SK-N-SH (cell line): ENCODE measurements around the gene PRUNE1. TPM values are rescaled to one million over a fixed set of nuclear protein-coding genes. Genes with fewer than 3 reads are reported as not detected.

Experiments used
- CTCF ChIA-PET: fragments of 300-600, 350-600 bp; formaldehyde crosslinking; extraction: SDS; loops from one replicate; lab custom pipeline; 2021; lab: Yijun Ruan, JAX
- POLR2A ChIA-PET: fragments of 350-600 bp; sonication (Branson Sonifier 250); formaldehyde crosslinking; extraction: SDS; loops from one replicate; lab custom pipeline; 2020; ENCODE audit warnings: antibody characterized with exemption, inconsistent platforms; lab: Yijun Ruan, JAX
- DNase-seq: peaks from one replicate; pipeline ENCODE4 v3.0.0; 2012
- H2AFZ ChIP-seq: fragments of 200-600 bp; sonication (generic); 2 replicates; pipeline ENCODE4 v1.8.1; 2016; ENCODE audit warnings: antibody characterized with exemption, mild to moderate bottlenecking, low read depth
- H3F3A ChIP-seq: fragments of 200-600 bp; sonication (generic); replicated peaks from 2 replicates; pipeline ENCODE3; 2016; ENCODE audit warnings: antibody characterized with exemption, mild to moderate bottlenecking; ENCODE audit not compliant: insufficient read depth
- H3K27ac ChIP-seq, 2 experiments: fragments of 200-500 bp in 1 of 2; fragments of 200-600 bp in 1 of 2; sonication (Bioruptor generic) in 1 of 2; sonication (generic), shearing (Covaris generic) in 1 of 2; 2 replicates each; pipeline versions ENCODE4 v1.5.1 to v1.6.1; 2014 to 2016; ENCODE audit warnings: low read depth in 2 of 2, inconsistent platforms in 1 of 2, low read length in 1 of 2, mild to moderate bottlenecking in 1 of 2, mixed read lengths in 1 of 2
- H3K27me3 ChIP-seq: fragments of 200-600 bp; sonication (generic), shearing (Covaris generic); 2 replicates; pipeline ENCODE4 v1.6.1; 2016; ENCODE audit warnings: mixed run types; ENCODE audit not compliant: insufficient read depth
- H3K36me3 ChIP-seq, 2 experiments: fragments of 200-500 bp in 1 of 2; fragments of 200-600 bp in 1 of 2; sonication (Bioruptor generic) in 1 of 2; sonication (generic) in 1 of 2; replicated peaks in 1 of 2; 2 replicates each; pipeline versions ENCODE3 to v1.5.1; 2014 to 2016; ENCODE audit warnings: low read length in 1 of 2, mild to moderate bottlenecking in 1 of 2; ENCODE audit not compliant: insufficient read depth in 2 of 2, control insufficient read depth in 1 of 2
- H3K4me1 ChIP-seq, 2 experiments: fragments of 200-500 bp in 1 of 2; fragments of 200-600 bp in 1 of 2; sonication (Bioruptor generic) in 1 of 2; sonication (generic), shearing (Covaris generic) in 1 of 2; 2 replicates each; pipeline versions ENCODE4 v1.5.1 to v1.6.1; 2014 to 2016; ENCODE audit warnings: low read depth in 1 of 2, low read length in 1 of 2, mixed run types in 1 of 2; ENCODE audit not compliant: insufficient read depth in 2 of 2, control insufficient read depth in 1 of 2
- H3K4me2 ChIP-seq: fragments of 200-600 bp; sonication (generic), shearing (Covaris generic); 2 replicates; pipeline ENCODE4 v1.6.1; 2017; ENCODE audit warnings: mixed run types
- H3K4me3 ChIP-seq, 2 experiments: fragments of 200-500 bp in 1 of 2; fragments of 200-600 bp in 1 of 2; sonication (Bioruptor generic) in 1 of 2; sonication (generic), shearing (Covaris generic) in 1 of 2; 2 replicates each; pipeline versions ENCODE4 v1.5.1 to v1.8.1; 2014 to 2016; ENCODE audit warnings: low read depth in 2 of 2, inconsistent platforms in 1 of 2, low read length in 1 of 2, mild to moderate bottlenecking in 1 of 2, mixed read lengths in 1 of 2, moderate library complexity in 1 of 2
- H3K79me2 ChIP-seq: fragments of 200-600 bp; sonication (generic); 2 replicates; pipeline ENCODE4 v1.8.1; 2017; ENCODE audit warnings: mild to moderate bottlenecking; ENCODE audit not compliant: insufficient read depth
- H3K9ac ChIP-seq: fragments of 200-600 bp; sonication (generic); 2 replicates; pipeline ENCODE4 v1.6.1; 2017; ENCODE audit warnings: mixed run types
- H3K9me2 ChIP-seq: fragments of 200-600 bp; sonication (generic); 2 replicates; pipeline ENCODE4 v1.6.1; 2017; ENCODE audit warnings: mixed run types
- H3K9me3 ChIP-seq: fragments of 200-600 bp; sonication (generic); 2 replicates; pipeline ENCODE4 v1.6.1; 2017; ENCODE audit warnings: mixed run types, mild to moderate bottlenecking, moderate library complexity
- H4K20me1 ChIP-seq: fragments of 200-600 bp; sonication (generic); 2 replicates; pipeline ENCODE4 v1.6.1; 2017; ENCODE audit warnings: mild to moderate bottlenecking, mixed run types; ENCODE audit not compliant: insufficient read depth
- CHD2 ChIP-seq: fragments of 150-350 bp; IDR thresholded peaks from 2 replicates; pipeline ENCODE4 v1.6.1; 2018; ENCODE audit warnings: low read length; ENCODE audit not compliant: partially characterized antibody
- ELF1 ChIP-seq: IDR thresholded peaks from 2 replicates; pipeline ENCODE4 v1.4.0; 2012
- EP300 ChIP-seq, 2 experiments: IDR thresholded peaks; 2 replicates each; pipeline versions ENCODE4 v1.4.0 to v1.6.1; 2012; ENCODE audit warnings: borderline replicate concordance in 1 of 2, low read depth in 1 of 2, low read length in 1 of 2
- FOXM1 ChIP-seq: IDR thresholded peaks from 2 replicates; pipeline ENCODE4 v1.4.0; 2012; ENCODE audit warnings: low read depth, mild to moderate bottlenecking
- GABPA ChIP-seq: IDR thresholded peaks from 2 replicates; pipeline ENCODE4 v1.4.0; 2012; ENCODE audit warnings: low read depth, mild to moderate bottlenecking
- GATA2 ChIP-seq: sonication (generic); formaldehyde crosslinking; IDR thresholded peaks from 2 replicates; pipeline ENCODE4 v1.5.0; 2020; ENCODE audit warnings: mild to moderate bottlenecking, missing genetic modification reagents
- MEF2A ChIP-seq: IDR thresholded peaks from 2 replicates; pipeline ENCODE4 v1.4.0; 2012; ENCODE audit warnings: low read depth, borderline replicate concordance
- MXI1 ChIP-seq: IDR thresholded peaks from 2 replicates; pipeline ENCODE4 v1.6.1; 2012; ENCODE audit warnings: mild to moderate bottlenecking, low read depth, low read length, improper control_type of control experiment
- NFIC ChIP-seq: IDR thresholded peaks from 2 replicates; pipeline ENCODE4 v1.4.0; 2012; ENCODE audit warnings: borderline replicate concordance
- NRF1 ChIP-seq: IDR thresholded peaks from 2 replicates; pipeline ENCODE4 v1.6.1; 2012; ENCODE audit warnings: low read depth, mild to moderate bottlenecking, low read length
- POLR2AphosphoS5 ChIP-seq: IDR thresholded peaks from 2 replicates; pipeline ENCODE4 v1.6.1; 2012; ENCODE audit warnings: low read depth, low read length
- RAD21 ChIP-seq: IDR thresholded peaks from 2 replicates; pipeline ENCODE4 v1.6.1; 2012; ENCODE audit warnings: mild to moderate bottlenecking, low read length
- RCOR1 ChIP-seq: fragments of 150-350 bp; IDR thresholded peaks from 2 replicates; pipeline ENCODE4 v1.6.1; 2017; ENCODE audit warnings: antibody characterized with exemption, low read length
- RFX5 ChIP-seq: IDR thresholded peaks from 2 replicates; pipeline ENCODE4 v1.6.1; 2012; ENCODE audit warnings: mild to moderate bottlenecking, improper control_type of control experiment, low read length
- SMC3 ChIP-seq: IDR thresholded peaks from 2 replicates; pipeline ENCODE4 v1.6.1; 2012; ENCODE audit warnings: low read depth, low read length, improper control_type of control experiment
- TAF1 ChIP-seq: IDR thresholded peaks from 2 replicates; pipeline ENCODE4 v1.6.1; 2012; ENCODE audit warnings: low read depth, mild to moderate bottlenecking, low read length, moderate library complexity, borderline replicate concordance
- TCF12 ChIP-seq: IDR thresholded peaks from 2 replicates; pipeline ENCODE4 v1.4.0; 2012
- TEAD4 ChIP-seq: IDR thresholded peaks from 2 replicates; pipeline ENCODE4 v1.4.0; 2012; ENCODE audit warnings: mild to moderate bottlenecking, borderline replicate concordance; ENCODE audit not compliant: insufficient read depth
- YY1 ChIP-seq: IDR thresholded peaks from 2 replicates; pipeline ENCODE4 v1.4.0; 2012; ENCODE audit warnings: low read depth, mild to moderate bottlenecking
- WGBS: methylation state at CpG from one replicate; pipeline ENCODE4 v1.1.6; 2017; ENCODE audit warnings: low lambda C conversion rate; 5-methylcytosine and 5-hydroxymethylcytosine counted together
- polyA plus RNA-seq, 3 experiments: library from polyadenylated mRNA; depleted of rRNA; stranded (reverse); fragments of >200 nt; gene quantifications; 2 replicates each; pipeline ENCODE4 v1.2.3, GENCODE V29; 2012
- TF ChIP-seq, protein P1 (sequence below): fragments of 200-600 bp; sonication (generic); IDR thresholded peaks from 2 replicates; pipeline ENCODE4 v1.6.1; 2017; ENCODE audit warnings: antibody characterized with exemption, mild to moderate bottlenecking, moderate library complexity
- TF ChIP-seq, protein P2 (sequence below): IDR thresholded peaks from 2 replicates; pipeline ENCODE4 v1.4.0; 2012; ENCODE audit warnings: low read depth
- TF ChIP-seq, protein P3 (sequence below): IDR thresholded peaks from 2 replicates; pipeline ENCODE4 v1.4.0; 2012; ENCODE audit warnings: low read depth, borderline replicate concordance

Gene PRUNE1
- polyA plus RNA-seq, 1 of the 3 experiments (the other 2 are of a cell fraction), result 7.3 TPM

DNA sequence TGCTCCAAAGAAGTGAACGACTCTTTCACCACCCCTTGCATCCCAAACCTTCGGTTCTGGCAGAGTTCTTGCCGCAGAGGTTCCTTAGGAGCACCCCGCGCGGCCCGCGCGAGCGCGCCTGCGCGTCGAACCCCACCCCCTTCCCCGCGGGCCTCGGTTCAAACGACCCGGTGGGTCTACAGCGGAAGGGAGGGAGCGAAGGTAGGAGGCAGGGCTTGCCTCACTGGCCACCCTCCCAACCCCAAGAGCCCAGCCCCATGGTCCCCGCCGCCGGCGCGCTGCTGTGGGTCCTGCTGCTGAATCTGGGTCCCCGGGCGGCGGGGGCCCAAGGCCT, 39.3 kb downstream of the PRUNE1 start, which contains the start of gene C1orf56:
Gene C1orf56 (plus strand): TSS at position 161 of the 334 bp plus-strand sequence. CDS start 97 bp downstream, at position 258.
- under 1% methylated on average over 20 of the region's 29 CpGs for WGBS
- no peaks in the 10 kb centered on the region for H3K9me3 ChIP-seq
- peak within 1 kb of the TSS; percentile 95 for H3K4me2 ChIP-seq
- TF ChIP-seq NRF1, result peak; percentile 68; the same call in 1 of the 2 replicates
- TF ChIP-seq POLR2AphosphoS5, result peak; percentile 73
- no peak for TF ChIP-seq GATA2
- TF ChIP-seq, protein P1, sequence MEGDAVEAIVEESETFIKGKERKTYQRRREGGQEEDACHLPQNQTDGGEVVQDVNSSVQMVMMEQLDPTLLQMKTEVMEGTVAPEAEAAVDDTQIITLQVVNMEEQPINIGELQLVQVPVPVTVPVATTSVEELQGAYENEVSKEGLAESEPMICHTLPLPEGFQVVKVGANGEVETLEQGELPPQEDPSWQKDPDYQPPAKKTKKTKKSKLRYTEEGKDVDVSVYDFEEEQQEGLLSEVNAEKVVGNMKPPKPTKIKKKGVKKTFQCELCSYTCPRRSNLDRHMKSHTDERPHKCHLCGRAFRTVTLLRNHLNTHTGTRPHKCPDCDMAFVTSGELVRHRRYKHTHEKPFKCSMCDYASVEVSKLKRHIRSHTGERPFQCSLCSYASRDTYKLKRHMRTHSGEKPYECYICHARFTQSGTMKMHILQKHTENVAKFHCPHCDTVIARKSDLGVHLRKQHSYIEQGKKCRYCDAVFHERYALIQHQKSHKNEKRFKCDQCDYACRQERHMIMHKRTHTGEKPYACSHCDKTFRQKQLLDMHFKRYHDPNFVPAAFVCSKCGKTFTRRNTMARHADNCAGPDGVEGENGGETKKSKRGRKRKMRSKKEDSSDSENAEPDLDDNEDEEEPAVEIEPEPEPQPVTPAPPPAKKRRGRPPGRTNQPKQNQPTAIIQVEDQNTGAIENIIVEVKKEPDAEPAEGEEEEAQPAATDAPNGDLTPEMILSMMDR, result no peak
- peak; percentile 27; the same call in 1 of the 2 replicates for TF ChIP-seq GABPA
- H3K79me2 ChIP-seq, result peaks cover 15% of the 10 kb centered on the region; the same call in 1 of the 2 replicates
- H3K4me1 ChIP-seq, result peaks cover 0 to 12% of the 10 kb centered on the region in 2 experiments; a peak in 2 of 4 replicates
- POLR2A ChIA-PET, result interaction anchor here (1.2 to 3.5 kb wide), 3 partner anchors 11 to 41 kb away, joined by 3 to 24 read pairs (median 9); partner anchors contain the start of genes CDC42SE1, MINDY1 and MLLT11
- H4K20me1 ChIP-seq, result no peaks in the 10 kb centered on the region
- no peaks in the 10 kb centered on the region for H3K9me2 ChIP-seq
- peak within 1 kb of the TSS; percentile 75 for H3K9ac ChIP-seq
- H3K36me3 ChIP-seq, result peaks cover 15 to 24% of the 10 kb centered on the region in 2 experiments
- peak within 1 kb of the TSS; percentile 73 to 77 for H3K4me3 ChIP-seq
- H3F3A ChIP-seq, result peaks cover 24% of the 10 kb centered on the region
- H3K27ac ChIP-seq, result peak within 1 kb of the TSS; percentile 70 to 95
- H3K27me3 ChIP-seq, result no peaks in the 10 kb centered on the region
- CTCF ChIA-PET, result interaction anchor here (0.7 to 4.4 kb wide), 14 partner anchors 8 to 792 kb away, joined by 3 to 67 read pairs (median 4); partner anchors contain the start of genes BNIPL, CDC42SE1, GABPB2 and MLLT11
- DNase-seq, result peak; percentile 97
- peak within 1 kb of the TSS; percentile 98 for H2AFZ ChIP-seq

DNA sequence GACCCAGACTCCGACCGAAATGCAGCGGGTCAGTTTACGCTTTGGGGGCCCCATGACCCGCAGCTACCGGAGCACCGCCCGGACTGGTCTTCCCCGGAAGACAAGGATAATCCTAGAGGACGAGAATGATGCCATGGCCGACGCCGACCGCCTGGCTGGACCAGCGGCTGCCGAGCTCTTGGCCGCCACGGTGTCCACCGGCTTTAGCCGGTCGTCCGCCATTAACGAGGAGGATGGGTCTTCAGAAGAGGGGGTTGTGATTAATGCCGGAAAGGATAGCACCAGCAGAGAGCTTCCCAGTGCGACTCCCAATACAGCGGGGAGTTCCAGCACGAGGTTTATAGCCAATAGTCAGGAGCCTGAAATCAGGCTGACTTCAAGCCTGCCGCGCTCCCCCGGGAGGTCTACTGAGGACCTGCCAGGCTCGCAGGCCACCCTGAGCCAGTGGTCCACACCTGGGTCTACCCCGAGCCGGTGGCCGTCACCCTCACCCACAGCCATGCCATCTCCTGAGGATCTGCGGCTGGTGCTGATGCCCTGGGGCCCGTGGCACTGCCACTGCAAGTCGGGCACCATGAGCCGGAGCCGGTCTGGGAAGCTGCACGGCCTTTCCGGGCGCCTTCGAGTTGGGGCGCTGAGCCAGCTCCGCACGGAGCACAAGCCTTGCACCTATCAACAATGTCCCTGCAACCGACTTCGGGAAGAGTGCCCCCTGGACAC, 39.8 kb downstream of the PRUNE1 start:
- H3K27me3 ChIP-seq, result no peaks in the 10 kb centered on the region
- WGBS, result 3% methylated on average over 22 of the region's 48 CpGs
- H3K36me3 ChIP-seq, result peaks cover 20 to 29% of the 10 kb centered on the region in 2 experiments
- ChIA-PET POLR2A (interaction anchor here (1.1 to 3.5 kb wide), 4 partner anchors 11 to 49 kb away, joined by 3 to 24 read pairs (median 6); partner anchors contain the start of genes CDC42SE1, MINDY1 and MLLT11), CTCF (interaction anchor here (0.6 to 4.4 kb wide), 17 partner anchors 9 to 792 kb away, joined by 3 to 67 read pairs (median 4); partner anchors contain the start of genes BNIPL, CDC42SE1, GABPB2 and MLLT11)
- peaks cover 29% of the 10 kb centered on the region for H3F3A ChIP-seq
- no peaks in the 10 kb centered on the region for H3K9me2 ChIP-seq
- H3K4me3 ChIP-seq, result peak overlapping the region; percentile 73 to 77
- H3K4me1 ChIP-seq, result peaks cover 0 to 12% of the 10 kb centered on the region in 2 experiments; a peak in 2 of 4 replicates
- peak overlapping the region; percentile 95 for H3K4me2 ChIP-seq
- no peaks in the 10 kb centered on the region for H3K9me3 ChIP-seq
- H3K27ac ChIP-seq, result peak overlapping the region; percentile 70 to 95
- H2AFZ ChIP-seq, result peak overlapping the region; percentile 98; the same call in 1 of the 2 replicates
- peak; percentile 79 for DNase-seq
- peak overlapping the region; percentile 75 for H3K9ac ChIP-seq
- H3K79me2 ChIP-seq, result peaks cover 15% of the 10 kb centered on the region; the same call in 1 of the 2 replicates
- no peaks in the 10 kb centered on the region for H4K20me1 ChIP-seq
- TF ChIP-seq GATA2, result no peak
- no peak for TF ChIP-seq TCF12
- TF ChIP-seq MEF2A, result no peak
- TF ChIP-seq SMC3, result no peak
- peak; percentile 87 for TF ChIP-seq YY1
- TF ChIP-seq RFX5, result no peak
- TF ChIP-seq TAF1, result peak; percentile 9; the same call in 1 of the 2 replicates
- TF ChIP-seq NRF1, result no peak
- TF ChIP-seq TEAD4, result no peak
- no peak for TF ChIP-seq CHD2
- TF ChIP-seq, protein P2, sequence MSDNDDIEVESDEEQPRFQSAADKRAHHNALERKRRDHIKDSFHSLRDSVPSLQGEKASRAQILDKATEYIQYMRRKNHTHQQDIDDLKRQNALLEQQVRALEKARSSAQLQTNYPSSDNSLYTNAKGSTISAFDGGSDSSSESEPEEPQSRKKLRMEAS, result peak; percentile 78
- no peak for TF ChIP-seq RCOR1
- no peak; the same call in 1 of the 2 replicates for TF ChIP-seq RAD21
- peak; percentile 60; the same call in 1 of the 2 replicates for TF ChIP-seq MXI1
- TF ChIP-seq POLR2AphosphoS5, result no peak
- TF ChIP-seq NFIC, result no peak
- TF ChIP-seq EP300 (IDR thresholded peaks at IDR 0.05; ENCODE audit: borderline replicate concordance in 1 of 2, low read depth in 1 of 2, low read length in 1 of 2), result no peak
- TF ChIP-seq ELF1, result peak; percentile 9; the same call in 1 of the 2 replicates
- TF ChIP-seq FOXM1, result no peak
- TF ChIP-seq, protein P3, sequence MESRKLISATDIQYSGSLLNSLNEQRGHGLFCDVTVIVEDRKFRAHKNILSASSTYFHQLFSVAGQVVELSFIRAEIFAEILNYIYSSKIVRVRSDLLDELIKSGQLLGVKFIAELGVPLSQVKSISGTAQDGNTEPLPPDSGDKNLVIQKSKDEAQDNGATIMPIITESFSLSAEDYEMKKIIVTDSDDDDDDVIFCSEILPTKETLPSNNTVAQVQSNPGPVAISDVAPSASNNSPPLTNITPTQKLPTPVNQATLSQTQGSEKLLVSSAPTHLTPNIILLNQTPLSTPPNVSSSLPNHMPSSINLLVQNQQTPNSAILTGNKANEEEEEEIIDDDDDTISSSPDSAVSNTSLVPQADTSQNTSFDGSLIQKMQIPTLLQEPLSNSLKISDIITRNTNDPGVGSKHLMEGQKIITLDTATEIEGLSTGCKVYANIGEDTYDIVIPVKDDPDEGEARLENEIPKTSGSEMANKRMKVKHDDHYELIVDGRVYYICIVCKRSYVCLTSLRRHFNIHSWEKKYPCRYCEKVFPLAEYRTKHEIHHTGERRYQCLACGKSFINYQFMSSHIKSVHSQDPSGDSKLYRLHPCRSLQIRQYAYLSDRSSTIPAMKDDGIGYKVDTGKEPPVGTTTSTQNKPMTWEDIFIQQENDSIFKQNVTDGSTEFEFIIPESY, result no peak
